HG03460 (cell line): ENCODE data around the gene CAMK1D.

Experiments
- ATAC-seq: cut with Tn5 transposase; IDR thresholded peaks from one replicate; pipeline ENCODE4 v1.9.1; 2021; ENCODE audit not compliant: unreplicated experiment

Gene CAMK1D

DNA sequence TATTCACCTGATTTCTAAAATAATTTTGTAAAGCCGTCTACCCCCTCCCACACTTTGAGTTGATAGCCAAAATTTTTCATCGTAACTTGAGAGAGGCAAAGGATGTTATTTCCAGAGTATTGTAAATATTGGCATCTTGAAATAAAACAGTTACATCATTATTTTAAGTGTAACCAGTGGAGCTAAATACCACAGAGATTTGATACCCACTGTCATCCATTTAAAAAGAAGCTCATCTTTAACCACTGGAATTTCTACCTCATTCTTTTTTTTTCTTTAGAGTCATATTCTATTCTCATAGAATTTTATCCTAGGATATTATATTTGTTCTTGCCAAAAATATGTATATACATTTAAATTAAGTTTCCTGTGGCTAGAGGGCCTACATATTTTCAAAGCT, 48.6 kb downstream of the CAMK1D start:
- ATAC-seq, result no peak

DNA sequence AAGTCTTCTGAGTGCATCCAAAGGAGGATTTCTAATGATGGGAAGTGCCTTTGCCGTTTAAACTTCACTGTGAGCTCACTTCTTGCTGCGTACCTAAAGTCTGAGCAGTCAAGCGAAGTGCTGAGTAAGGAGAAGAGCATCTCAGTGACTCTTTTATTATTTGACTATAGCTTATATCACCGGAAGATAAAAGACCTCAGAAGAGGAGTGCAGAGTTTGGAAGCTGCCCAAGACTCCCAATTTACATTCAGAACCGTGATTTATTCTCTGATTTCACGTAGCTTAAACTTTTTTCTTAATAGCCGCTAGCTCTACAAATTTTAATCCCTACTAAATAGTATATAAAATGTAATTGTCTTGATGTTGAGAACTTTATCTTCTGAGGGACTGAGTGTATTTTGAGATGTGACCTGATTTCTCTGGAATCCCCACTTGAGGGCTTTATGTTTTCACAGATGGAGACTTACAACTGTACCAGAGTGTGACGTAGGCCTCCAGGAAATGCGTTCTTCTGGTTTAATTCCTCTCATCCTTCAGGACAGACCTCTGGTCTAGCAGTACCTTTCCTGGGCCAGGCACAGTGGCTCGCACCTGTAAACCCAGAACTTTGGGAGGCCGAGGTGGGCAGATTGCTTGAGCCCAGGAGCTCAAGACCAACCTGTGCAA, 51.1 kb downstream of the CAMK1D start:
- ATAC-seq, result no peak

DNA sequence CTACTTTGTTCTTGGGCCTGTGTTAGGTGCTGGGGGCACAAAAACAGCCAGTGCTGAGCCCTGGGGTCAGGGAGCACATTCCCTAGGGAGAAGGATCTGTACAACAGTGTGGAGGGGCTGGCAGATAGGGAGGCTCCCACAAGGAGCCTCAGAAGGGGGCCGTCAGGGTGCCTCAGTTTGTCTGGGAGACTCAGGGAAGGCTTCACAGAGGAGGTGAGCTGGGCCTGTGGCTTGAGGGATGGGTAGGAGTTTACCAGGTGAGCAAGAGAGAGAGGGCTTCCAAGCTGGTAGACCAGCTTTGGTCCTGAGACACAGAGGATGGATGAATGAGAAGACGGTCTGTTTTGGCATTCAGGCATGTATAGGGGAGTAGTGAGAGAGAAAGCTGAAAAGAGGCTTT, 52.1 kb downstream of the CAMK1D start:
- no peak for ATAC-seq

DNA sequence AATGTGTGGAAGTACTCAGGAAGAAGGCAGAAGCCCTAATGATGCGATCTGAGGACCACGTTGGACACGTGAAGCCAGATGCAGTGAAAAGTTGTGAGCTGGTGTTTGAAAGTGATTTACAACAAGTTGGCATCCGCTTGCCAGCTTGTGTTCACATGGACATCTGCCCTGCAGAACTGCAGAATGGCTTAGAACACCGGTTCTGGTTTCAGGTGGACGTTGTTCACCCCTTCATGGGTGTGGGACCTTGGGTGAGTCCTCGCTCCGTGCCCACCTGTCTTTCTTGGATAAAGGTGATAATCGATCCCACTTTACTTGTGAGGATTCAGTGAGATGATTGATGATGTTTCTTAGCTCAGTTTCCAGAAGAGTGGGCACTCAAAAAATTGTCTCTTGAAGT, 53.8 kb downstream of the CAMK1D start:
- ATAC-seq, result no peak

DNA sequence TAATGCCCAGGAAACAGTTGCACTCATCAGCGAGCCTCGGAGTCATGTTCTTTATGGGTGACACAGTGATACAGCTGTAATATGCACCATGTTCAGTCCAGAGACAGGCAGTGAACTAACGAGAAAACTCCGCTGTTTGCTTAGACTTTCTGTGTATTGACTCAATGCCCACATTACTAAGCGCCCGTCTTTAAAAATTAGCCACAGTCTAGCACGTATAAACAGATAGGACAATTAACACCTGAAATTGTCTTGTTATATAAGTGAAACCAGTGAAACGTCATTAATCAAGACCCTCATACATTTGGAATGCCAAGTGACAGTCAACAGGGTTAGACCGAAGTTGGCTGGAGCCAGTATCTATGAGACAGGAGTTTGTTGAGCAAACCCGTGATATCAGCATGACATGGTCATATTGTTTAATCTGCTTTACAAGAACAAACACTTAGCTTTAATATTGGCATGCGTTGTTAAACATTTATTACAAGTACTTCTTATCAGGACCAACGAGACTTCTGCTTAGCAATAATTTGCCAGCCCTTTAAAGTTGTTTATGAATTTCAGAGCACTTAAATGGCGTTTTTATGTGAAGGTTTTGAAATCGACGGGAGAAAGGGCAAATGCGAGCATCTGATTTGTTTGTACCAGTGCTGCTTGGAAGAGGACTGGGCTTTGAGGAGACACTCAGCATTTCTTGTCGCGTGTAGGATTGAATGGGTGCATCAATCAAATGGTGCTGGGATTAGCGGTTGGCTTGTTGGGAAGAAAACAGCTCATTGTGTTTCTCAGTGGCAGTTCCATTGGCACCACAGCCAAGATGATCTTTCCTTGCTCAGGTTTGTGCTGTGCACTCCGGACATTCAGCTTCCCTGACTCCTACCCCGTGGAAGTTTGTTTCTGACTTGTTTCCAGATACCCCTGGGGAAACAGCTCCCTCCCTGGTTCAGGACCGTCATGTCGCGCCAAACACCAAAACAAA, 56.3 kb downstream of the CAMK1D start:
- no peak for ATAC-seq

DNA sequence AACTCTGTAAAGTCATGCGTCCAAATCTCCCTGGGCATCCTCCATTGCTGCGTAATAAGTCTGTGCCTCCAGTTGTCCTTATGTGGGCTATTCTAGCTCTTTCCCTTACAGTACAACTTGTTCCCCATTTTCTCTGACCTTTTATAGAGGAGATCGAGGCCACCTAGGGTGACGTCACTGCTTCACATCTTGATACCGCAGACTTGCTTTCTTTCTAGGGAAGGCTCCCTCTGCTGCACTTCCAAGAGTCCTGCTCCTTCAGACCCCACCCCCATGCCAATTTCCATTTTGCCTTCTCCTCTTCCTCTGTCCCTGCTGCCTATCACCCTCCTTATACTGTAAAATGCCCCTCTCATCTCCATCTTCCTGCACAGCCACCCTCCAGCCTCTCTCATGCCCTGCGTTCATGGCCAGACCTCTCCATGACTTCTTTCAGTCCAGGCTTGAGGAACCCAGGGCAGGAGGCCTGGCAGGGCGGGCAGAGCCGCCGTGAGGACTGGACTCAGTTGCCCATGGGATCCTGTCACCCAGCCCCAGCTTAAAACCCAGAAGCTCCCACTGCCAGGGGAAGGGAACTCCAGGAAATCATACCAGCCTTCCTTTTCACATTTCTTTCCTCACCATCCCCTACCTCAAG, 57.5 kb downstream of the CAMK1D start:
- ATAC-seq, result no peak

DNA sequence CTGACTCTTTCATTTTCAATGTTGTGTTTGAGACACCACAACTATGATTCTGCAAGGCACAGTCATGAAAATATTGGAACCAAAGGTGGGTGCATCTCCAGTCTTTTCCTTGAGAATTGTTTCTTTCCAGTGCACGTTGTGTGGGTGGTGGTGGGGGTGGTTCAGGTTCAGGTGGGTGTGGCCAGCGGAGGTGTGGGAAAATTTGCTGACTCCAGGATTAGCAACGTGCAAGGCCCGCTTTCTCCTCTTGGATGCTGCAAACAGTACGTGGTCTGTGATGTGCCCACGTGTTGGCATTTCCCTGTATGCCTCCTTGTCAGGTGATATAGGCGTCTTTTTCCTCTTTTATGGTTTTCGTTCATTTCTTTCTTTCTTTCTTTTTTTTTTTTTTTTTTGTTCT, 59.1 kb downstream of the CAMK1D start:
- ATAC-seq, result no peak

DNA sequence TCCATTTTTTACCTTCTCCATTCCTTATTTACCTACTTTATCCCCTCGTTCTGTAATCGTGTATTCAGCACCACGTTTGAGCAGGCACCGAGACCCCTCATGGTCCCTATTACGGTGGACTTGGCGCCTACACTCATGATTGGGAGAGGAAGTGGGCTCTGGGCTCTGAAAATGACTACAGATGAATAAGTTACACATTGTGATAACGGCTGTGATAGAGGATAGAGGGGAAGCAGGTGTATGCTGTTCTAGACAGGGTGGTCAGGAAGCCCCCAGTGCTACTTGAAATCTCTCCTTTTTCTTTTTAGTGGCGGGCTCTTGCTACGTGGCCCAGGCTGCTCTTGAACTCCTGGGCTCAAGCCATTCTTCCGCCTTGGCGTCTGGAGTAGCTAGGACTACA, 59.8 kb downstream of the CAMK1D start:
- ATAC-seq, result no peak

DNA sequence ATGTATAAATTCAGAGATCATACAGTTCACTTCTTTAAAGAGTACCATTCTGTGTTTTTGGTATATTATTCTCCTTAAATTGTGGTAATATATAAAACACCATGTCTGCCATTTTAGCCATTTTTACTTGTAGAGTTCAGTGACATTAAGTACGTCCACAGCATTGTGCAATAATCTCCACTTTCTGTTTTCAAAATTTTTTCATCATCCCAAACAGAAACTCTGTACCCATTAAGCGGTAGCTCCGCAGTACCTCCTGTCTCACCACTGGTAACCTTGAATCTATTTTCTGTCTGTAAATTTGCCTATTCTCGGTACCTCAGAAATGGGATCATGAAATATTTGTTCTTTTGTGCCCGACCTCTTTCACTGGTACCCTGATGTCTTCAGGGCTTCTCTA, 60.3 kb downstream of the CAMK1D start:
- ATAC-seq, result no peak

DNA sequence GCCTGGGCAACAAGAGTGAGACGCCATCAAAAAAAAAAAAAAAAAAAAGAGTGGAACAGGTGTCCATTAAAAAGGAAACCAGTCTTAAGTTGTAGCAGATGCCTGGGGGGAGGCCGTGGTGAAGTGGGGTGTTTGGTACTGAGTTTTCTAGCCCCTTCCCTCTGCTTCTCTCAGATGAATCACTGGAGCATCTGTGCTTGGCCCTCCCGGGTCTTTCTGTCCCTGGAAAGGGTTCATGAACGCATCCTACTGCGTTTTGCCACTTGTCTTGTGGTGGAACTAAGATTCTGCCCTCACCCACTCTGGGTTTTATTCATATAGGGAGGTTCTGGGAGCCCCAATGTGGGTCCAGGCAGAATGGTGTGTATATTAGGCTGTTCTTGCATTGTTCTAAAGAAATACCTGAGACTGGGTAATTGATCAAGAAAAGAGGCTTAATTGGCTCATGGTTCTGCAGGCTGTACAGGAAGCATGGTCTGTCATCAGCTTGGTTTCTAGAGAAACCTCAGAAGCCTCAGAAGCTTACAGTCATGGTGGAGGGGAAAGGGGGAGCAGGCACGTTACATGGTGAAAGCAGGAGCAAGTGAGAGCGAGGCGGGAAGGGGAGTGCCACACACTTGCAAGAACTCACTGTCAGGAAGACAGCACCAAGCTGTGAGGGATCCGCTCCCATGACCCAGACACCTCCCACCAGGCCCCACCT, 63.5 kb downstream of the CAMK1D start:
- ATAC-seq, result peak; percentile 70

DNA sequence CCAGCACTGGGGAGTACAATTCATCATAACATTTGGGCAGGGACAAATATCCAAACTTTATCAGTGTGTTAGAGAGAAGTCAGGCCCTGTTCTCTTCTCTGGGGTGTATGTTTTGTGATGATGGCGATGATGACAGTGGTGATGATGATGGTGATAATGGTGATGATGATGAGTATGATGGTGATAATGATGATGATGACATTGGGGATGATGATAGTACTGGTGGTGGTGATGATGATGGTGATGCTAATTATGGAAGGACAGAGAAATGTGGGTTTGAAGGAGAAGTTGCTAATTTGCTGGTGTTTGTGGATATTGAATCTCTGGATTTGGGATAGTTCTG, 64.0 kb downstream of the CAMK1D start:
- no peak for ATAC-seq

DNA sequence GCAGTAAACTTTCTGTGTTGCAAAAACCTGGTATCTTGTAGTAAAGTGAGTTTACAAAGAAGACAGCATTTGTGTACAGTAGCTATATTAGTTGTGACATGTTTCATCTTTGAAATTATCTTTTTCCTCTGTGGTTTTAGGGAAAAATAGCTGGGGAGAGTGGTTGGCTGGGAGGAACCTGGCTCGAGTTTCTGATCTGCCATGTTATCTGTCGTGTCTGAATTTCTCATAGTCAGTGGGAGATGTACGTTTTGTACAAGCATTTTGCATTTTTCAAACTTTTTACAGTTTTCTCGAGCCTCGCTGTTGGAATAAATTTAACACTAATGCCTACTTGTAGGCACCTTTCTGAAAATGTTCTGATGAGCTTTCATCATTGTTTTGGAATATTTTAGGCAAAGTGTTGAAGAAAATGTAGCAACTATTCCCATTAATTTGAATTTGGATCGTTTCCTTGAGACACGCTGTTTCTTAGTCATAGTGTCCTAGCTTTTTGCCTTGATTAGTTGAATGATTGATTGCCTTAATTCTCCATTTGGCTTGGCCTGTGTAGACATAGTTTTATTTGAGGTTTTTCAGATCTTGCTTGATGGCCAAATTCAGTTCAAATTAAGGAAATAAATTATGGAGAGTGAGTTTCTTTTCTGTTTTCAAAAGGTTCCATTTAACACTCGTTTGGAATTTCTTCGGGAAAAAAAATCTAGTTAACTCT, 65.1 kb downstream of the CAMK1D start:
- ATAC-seq, result no peak

DNA sequence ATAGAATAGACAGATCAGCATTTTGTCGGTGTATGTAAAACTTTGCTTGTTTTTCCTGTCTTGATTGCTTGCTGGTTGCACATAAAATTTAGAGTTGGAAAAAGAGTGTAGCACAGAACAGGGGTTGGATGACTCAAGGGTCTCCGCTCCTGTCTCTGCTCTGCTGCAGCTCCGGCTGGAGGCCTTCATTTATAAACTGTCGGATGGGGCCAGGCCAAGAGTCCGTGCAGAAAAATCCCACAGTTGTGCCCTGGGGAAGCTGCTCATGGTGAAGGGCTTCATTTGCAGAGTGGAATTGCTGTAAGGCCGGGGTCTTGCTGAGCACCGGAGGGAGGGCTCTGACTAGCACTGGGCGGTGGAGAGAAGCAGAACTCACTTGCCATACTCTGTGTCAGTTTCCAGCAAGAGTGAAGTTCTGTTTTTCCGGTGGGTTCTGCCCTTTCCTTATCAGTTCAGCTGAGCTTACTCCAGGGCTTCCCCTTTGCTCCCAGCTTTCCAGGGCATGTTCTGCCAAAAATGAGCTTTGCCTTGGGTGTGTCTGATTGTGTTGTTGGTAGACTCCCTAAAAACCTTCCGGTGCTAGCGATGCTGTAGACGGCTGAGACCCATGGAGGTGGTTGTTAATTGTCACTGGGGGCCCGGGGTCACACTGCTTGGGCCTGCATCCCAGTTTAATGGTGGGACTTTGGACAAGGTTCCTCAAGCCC, 67.2 kb downstream of the CAMK1D start:
- ATAC-seq, result no peak

DNA sequence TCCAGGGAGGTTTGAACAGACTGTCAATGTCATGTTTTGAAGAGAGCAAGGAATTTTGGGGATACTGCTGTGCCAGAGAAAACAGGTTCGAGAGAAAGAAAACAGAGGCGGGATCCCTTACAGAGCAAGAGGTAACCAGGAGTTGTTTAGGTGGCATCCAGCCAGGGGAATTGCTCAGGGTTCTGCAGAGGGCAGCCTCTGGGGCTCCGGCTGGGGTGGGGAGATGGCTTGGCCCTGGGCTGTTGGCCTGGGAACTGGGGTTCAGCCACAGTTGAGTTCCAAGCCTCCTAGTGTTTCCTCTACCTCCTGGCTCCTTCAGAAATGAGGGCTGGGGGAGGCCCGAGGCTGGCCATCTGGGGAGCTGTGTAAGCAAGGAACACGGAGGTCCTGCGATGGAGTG, 68.0 kb downstream of the CAMK1D start:
- ATAC-seq, result no peak

DNA sequence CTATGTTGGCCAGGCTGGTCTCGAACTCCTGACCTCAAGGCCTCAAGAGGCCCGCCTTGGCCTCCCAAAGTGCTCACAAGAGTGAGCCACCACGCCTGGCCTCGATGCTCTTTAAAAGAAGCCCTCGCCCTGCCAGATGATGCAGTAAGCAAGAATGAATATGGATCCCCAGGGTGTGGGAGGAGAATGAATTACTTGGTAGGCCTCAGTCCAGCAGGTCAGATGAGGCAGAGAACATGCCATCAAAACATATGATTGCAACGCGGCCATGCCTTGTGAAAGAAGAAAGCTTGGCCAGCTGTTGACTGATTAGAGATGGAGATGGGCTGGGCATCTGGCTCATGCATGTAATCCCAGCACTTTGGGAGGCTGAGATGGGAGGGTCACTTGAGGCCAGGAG, 68.7 kb downstream of the CAMK1D start:
- ATAC-seq, result no peak

DNA sequence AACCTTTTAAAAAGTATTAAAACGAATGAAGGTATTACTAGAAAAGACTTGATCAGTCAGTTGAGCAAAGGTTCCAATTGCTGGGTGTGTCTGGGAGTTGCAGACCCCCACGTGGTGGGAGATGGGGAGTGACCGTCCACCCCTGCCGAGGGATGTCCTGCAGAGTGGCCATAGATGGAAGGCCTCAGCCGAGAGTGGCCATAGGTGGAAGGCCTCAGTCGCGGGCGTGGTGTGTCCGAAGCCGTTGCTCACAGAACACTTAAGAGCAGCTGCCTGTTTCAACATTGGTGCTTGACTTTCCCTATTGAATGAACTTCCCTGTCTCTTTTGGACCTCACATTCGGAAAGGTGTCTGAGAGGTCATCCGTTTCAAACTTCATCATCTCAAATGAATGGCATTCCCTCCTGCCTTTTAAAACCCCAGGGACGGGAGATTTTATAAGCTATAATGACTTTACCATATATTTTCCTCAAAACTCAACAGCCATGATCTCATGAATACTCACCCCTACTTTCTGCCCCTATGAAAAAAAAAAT, 69.4 kb downstream of the CAMK1D start:
- no peak for ATAC-seq

DNA sequence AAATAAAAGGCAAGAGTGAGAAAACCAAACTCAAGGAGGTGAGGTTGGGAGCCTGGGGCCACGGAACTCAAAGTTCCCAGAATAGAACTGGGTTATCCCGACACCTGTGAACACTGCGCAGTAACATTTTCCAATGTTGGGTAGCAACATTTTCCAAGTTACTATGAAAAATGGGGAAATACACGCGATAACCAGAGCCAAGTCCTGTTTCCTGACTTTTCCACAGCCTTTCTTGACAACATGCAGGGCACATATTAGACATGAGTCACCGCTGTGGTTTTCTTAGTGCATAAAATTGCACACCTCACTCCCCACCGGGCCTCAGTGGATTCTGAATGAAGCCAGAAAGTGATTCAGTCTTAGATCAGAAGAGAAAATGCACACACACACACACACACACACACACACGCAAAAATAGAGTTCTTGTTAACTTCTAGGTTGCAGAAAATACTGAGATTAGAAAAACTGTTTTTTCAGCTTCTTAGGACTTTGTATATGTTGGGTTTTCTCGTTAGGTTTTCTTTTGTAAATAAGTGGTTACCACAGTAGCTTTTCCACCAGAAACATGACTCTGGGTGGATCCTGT, 70.0 kb downstream of the CAMK1D start:
- no peak for ATAC-seq

DNA sequence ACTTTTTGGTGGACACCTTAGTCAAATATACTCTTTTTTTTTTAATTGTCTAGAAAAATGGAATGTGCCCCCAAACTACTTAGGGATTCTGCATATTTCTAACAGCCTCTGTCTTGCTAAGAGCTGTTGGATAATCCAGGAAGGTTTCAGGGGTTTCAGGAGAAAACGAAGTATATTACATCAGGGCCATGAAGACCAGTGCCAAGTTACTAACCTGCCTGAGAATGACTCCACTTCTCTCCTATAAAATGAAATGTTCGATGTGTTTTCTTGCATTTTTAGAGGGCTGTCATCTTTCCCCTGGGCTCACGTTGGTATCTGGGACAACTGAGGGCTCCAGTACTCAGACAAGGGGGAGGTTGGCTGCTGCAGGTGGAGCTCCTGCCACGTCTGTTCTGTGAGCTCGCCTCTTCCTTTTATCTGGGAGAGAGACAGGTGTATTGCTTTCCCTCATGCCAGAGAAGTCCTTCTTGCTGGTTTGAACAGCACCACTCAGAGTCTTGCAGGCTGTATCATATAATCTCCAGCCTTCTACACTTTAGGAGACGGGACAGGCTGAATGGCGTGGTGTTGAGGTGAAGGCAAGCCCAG, 71.3 kb downstream of the CAMK1D start:
- no peak for ATAC-seq

DNA sequence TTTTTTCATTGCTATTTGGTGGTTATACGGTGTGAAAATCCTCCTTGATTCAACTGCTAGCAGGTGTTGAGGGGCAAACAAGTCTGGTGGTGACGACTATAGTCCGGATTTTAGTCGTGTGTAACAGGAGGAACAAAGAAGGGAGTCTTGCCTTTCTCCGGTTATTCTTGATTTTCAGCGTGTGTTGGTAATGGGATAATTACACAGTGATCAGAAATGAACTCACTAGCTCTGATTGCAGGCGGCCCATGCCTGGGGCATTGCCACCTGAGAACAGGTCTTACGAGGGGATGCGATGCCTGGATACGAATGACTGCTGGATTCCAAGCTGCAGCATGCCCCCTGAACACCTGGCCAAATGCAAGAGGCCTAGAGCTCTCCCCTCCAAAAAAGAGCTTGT, 72.8 kb downstream of the CAMK1D start:
- ATAC-seq, result no peak
